Fibroblast of pulmonary artery (primary cell): Measurements from ENCODE around the gene APH1B.
A peak's percentile ranks its signal among the peaks of the same experiment; 100 is the strongest.
"Not testable (repeated sequence)": the region's sequence is repeated elsewhere in the genome, so short reads cannot be mapped to it uniquely, and the experiment has no call there.

Source experiments
- DNase-seq: peaks from one replicate; pipeline ENCODE4 v3.0.0-alpha.2; 2010; ENCODE audit warnings: low read depth
- H3K4me3 ChIP-seq: replicated peaks from 2 replicates; pipeline ENCODE4 v1.5.1; 2011; ENCODE audit warnings: low read depth, mild to moderate bottlenecking, control low read depth, low read length, moderate library complexity
- TF ChIP-seq, protein P1 (sequence below): IDR thresholded peaks from 2 replicates; pipeline ENCODE4 v1.5.1; 2011; ENCODE audit warnings: mild to moderate bottlenecking, control low read depth, low read length, inconsistent platforms; ENCODE audit errors: missing control alignments

The APH1B gene

DNA sequence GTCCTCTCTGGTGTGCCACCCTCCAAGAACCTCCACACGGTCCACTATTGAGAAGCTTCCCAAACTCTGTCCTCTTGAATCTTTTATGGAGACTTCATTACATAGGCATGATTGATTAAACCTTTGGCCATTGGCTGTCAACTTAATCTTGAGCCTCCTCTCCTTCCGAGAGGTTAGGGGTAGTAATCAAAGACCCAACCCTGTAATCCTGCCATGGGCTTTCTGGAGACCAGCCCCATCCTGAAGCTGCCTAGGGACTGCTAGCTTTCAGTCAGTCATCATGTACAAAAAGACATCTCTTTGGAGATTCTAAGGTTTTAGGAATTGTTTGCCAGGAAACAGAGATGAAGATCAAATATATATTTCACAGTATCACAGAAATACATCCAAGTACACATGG is 37.0 kb downstream of the APH1B start:
- H3K4me3 ChIP-seq: no peak overlapping the region
- TF ChIP-seq, protein P1, sequence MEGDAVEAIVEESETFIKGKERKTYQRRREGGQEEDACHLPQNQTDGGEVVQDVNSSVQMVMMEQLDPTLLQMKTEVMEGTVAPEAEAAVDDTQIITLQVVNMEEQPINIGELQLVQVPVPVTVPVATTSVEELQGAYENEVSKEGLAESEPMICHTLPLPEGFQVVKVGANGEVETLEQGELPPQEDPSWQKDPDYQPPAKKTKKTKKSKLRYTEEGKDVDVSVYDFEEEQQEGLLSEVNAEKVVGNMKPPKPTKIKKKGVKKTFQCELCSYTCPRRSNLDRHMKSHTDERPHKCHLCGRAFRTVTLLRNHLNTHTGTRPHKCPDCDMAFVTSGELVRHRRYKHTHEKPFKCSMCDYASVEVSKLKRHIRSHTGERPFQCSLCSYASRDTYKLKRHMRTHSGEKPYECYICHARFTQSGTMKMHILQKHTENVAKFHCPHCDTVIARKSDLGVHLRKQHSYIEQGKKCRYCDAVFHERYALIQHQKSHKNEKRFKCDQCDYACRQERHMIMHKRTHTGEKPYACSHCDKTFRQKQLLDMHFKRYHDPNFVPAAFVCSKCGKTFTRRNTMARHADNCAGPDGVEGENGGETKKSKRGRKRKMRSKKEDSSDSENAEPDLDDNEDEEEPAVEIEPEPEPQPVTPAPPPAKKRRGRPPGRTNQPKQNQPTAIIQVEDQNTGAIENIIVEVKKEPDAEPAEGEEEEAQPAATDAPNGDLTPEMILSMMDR: no peak
- DNase-seq: no peak

DNA sequence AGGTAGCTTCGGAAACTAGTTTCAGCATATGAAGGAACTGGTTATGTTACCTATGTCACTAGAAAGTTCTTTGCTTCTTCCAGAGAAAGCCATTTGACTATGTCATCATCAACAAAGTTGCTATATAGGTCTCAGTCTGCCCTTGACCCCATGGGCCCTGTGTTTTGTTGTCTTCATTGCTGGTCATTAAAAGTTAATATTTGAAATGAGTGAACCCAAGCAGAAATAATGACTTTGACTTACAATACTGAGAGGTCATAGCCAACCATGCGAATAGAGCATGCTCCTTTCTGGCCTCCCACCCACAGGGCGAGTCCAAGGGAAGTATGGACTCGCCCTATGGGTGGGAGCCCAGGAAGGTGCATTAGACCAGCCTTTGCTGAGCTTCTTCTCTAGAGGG is 40.9 kb downstream of the APH1B start:
- DNase-seq: no peak
- H3K4me3 ChIP-seq: no peak overlapping the region
- TF ChIP-seq, protein P1: no peak

DNA sequence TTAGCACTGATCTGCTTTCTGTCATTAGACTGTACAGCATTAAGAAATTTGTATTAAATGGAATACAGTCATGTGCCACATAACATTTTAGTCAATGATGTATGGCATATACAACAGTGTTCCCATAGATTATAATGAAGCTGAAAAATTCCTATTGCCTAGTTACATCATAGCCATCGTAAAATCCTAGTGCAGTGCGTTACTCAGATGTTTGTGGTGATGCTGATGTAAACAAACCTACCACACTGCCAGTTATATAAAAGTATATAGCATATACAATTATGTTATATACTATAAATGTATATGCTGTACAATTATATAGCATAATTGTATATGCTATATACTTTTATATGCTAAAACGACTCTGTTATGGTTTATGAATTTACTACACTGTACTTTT is 41.7 kb downstream of the APH1B start:
- no peak for DNase-seq
- no peak overlapping the region for H3K4me3 ChIP-seq
- TF ChIP-seq, protein P1: no peak

DNA sequence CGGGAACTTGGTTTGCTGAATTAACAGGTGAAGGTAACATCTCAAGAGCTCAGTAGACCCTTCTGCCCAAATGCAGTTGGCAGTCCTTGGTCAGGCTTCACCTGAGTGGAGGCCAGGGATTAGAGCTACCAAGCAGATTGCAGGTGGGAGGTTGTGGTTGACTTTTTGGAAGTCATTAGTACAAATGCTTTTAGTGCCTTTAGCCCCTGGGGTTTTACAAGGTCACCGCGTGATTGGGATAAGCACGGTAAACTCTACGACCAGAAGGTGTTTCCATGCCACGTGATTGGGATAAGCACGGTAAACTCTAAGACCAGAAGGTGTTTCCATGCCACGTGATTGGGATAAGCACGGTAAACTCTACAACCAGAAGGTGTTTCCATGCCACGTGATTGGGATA is 43.0 kb downstream of the APH1B start:
- H3K4me3 ChIP-seq, DNase-seq: not testable (repeated sequence)

DNA sequence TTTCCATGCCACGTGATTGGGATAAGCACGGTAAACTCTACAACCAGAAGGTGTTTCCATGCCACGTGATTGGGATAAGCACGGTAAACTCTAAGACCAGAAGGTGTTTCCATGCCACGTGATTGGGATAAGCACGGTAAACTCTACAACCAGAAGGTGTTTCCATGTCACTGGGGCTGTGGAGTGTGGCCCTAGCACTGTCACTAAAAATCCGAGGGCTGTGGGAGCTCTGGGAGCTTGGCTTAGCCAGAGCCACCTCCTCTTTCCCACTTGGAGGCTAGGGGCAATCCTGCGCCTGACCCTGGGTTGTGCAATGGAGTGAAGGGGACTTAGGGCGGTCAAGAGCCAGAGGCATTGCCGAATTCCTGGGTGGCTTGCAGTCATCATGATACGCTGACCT is 43.6 kb downstream of the APH1B start:
- not testable (repeated sequence) for H3K4me3 ChIP-seq, DNase-seq

DNA sequence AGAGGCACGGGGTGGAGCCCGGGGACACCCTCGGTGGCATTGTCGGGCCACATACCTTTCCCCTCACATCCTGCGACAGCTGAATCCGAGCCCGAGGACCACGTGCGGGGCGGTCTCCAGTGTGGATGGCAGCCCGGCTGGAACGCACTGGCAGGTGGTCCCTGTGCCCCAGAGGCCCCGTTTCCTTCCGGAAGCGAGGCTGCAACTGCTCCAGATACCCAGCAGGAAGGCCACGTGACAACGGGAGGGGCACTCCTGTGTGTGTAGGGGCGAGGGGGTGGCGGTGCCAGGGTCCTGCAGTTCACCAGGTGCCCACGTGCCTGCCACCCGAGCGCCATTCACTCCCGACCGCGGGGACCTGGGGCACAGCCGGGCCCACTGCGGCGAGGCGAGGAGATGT is 44.1 kb downstream of the APH1B start:
- DNase-seq: no peak
- H3K4me3 ChIP-seq: no peak overlapping the region
- TF ChIP-seq, protein P1: no peak

DNA sequence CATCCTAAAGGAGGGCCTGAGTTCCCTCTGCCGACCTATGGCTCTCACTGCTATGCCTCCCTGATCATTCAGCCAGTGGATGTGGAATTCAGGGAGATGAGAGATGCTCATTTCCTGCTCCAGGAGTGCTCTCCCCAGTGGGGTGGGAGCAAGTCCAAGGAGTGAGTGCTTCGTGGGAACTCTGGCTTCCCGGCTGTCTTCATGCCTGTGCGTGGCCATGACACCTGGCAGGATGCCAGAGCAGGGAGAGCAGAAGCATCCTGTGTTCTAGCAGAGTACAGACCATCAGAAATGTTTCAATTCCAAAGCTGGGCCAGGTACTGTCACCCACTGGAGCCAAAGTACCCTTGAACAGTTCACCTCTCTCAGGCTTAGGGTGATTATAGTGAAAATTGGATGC is 45.1 kb downstream of the APH1B start:
- TF ChIP-seq, protein P1: no peak
- peak; percentile 63 for DNase-seq
- H3K4me3 ChIP-seq: no peak overlapping the region

DNA sequence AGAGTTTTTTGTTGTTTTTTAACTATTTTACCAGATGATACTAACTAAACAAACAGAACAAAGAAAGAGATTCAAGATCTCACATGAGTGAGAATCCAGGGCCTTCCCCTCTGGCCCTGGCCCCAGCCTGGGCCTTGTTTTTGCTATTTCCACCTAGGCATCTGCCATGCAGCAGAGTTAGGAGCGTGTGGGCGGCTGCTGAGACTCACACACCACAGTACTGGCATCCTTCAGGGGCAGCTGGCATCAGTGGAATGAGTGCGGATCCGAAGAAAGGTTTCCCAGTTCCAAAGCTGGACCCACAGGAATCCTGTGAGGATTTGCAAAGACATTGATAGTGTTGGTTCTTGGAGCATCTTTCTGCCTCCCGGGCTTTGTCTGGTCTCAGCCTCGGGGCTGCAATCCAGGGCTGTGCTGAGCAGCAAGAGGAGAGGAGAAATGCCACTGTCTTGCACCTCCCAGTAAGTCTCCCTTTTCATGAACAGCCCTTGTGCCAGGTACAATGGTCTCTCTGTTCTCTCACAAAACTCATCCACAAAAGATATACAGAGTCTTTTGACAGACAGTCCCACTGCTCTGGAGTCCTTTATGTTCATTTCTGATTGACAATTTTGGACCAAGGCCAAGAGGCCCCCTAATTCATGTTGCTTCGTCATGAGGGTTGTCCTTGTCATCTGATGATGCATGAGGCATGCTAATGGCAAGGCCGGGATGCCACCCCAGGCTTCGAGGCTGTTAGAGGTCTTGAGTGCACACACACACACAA is 46.6 kb downstream of the APH1B start:
- H3K4me3 ChIP-seq: no peak overlapping the region
- no peak for DNase-seq
- TF ChIP-seq, protein P1: no peak
